NOMO-1 treated with dmso at 0.1 percent for 144 hours (cell line): Measurements from ENCODE around the gene WWOX.

Source experiments
- DNase-seq: peaks from one replicate; lab custom pipeline; 2025; ENCODE audit not compliant: unreplicated experiment; lab: John Stamatoyannopoulos, UW

Gene WWOX

GRCh38 chr16:78995441-78995840 is 896.0 kb downstream of the WWOX start:
- DNase-seq = no peak

- DNase-seq = no peak
These were observed 897.3 kb downstream of the WWOX start for GRCh38 chr16:78996790-78997189.

- peak; percentile 25 for DNase-seq
These were observed 899.4 kb downstream of the WWOX start for GRCh38 chr16:78998879-78999278.

- DNase-seq = no peak
These were observed 901.9 kb downstream of the WWOX start for GRCh38 chr16:79001156-79001967.

GRCh38 chr16:79003026-79003609 is 903.7 kb downstream of the WWOX start:
- DNase-seq = no peak

- DNase-seq = no peak
These were observed 904.9 kb downstream of the WWOX start for GRCh38 chr16:79004309-79004708.

- no peak for DNase-seq
These were observed 905.6 kb downstream of the WWOX start for GRCh38 chr16:79005096-79005495.

- DNase-seq = no peak
These were observed 906.8 kb downstream of the WWOX start for GRCh38 chr16:79006206-79006605.

- DNase-seq = no peak
These were observed 907.3 kb downstream of the WWOX start for GRCh38 chr16:79006765-79007164.

- DNase-seq = no peak
These were observed 908.2 kb downstream of the WWOX start for GRCh38 chr16:79007614-79008013.

GRCh38 chr16:79008036-79008868 is 908.8 kb downstream of the WWOX start:
- DNase-seq = no peak

- no peak for DNase-seq
These were observed 909.4 kb downstream of the WWOX start for GRCh38 chr16:79008869-79009179.

- DNase-seq = no peak
These were observed 910.4 kb downstream of the WWOX start for GRCh38 chr16:79009896-79010295.

GRCh38 chr16:79011282-79011681 is 911.8 kb downstream of the WWOX start:
- DNase-seq = no peak

- DNase-seq = no peak
These were observed 913.4 kb downstream of the WWOX start for GRCh38 chr16:79012671-79013434.

GRCh38 chr16:79013930-79014660 is 914.6 kb downstream of the WWOX start:
- no peak for DNase-seq

- no peak for DNase-seq
These were observed 919.4 kb downstream of the WWOX start for GRCh38 chr16:79018650-79019429.

- no peak for DNase-seq
These were observed 920.0 kb downstream of the WWOX start for GRCh38 chr16:79019431-79019830.

- no peak for DNase-seq
These were observed 922.7 kb downstream of the WWOX start for GRCh38 chr16:79021991-79022630.
